CD1c-positive myeloid dendritic cell (primary cell): ENCODE data around the gene NR6A1.

Experiments used
- DNase-seq: peaks from one replicate; pipeline ENCODE4 v3.0.0-alpha.2; 2016; ENCODE audit errors: extremely low spot score

NR6A1 gene

DNA sequence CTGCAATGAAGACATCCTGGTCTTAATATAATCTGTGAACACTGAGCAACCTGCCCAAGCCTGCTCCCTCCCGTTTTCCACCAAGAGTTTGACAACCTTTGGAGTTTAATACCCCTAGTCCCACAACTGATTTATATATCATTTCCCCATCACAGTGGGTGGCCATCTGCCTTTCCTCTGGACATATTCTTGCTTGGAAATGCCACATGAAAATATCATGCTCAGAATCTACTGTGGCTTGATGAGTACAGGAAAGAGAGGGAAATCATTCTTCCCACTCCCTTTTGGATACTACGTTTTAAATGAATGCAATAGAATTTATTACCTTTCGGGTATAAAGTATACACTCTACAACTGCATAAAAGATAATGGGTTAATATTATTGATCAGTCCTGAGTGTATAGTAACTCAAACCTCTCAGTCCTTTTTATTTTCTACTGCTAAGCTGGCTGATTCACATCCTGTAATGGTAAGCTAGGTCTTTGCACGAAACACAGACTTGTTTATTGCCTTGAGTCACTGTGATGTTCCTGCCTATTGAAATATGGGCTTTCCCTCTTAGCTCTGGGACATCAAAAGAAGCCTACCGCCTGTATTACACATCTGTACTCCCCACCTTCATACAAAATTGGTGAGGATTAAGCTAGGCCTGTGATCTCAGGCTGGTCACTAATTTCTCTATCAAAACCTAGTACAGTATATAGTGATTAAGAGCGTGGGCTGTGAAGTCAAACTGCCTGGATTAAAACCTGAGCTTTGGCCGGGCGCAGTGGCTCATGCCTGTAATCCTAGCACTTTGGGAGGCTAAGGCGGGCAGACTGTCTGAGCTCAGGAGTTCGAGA lies 196.4 kb downstream of the NR6A1 start:
- DNase-seq, result no peak

DNA sequence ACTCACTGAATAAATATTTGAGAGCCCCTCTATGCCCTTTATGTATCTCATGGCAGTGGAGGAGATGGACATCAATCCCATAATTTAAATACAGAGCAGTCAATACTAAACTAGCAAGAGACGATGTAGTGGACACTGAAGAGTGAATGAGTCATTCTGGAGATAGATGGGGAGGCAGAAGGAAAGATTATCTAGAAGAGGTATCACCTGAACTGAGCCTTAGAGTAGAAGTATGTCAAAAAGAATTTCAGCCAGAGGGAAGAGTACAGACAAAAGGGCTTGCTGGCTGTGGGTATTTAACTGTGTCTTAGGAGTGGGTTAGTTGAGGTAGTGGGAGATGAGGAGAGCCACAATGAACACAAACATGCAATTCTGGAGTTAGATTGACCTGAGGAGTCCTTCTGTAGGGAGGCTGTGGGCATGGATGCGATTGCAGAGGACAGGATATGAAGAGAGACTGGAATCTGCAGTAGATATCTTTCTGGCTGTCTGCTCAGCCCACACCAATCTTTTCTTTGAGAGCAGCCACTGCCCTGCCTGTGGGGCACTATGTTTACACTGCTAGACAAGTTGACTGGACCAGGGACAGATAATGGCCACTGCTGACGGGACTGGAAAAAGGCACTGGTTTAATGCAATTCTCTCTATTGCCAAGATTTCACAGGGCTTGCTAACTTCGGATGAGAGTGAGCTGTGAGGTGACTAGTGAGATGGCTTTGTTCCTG lies 200.0 kb downstream of the NR6A1 start:
- no peak for DNase-seq

DNA sequence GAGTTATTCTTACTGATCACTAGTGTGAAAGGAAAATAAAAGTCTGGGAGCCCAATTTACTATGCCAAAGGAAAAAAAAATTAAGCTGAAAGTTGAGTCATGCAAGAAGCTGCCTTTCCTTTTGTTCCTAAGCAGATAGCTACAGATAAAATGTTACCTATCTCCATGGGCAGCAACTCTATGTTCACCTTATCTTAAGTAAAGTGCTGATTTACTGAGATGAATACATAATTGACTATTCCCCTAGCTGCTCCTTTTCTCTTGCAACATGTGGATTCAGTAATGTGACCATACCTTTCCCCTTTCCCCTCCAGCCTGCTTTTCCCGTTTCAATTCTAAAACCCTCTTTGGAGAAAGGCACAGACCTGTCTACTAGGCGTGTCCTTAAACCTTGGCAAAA lies 201.2 kb downstream of the NR6A1 start:
- DNase-seq, result no peak

DNA sequence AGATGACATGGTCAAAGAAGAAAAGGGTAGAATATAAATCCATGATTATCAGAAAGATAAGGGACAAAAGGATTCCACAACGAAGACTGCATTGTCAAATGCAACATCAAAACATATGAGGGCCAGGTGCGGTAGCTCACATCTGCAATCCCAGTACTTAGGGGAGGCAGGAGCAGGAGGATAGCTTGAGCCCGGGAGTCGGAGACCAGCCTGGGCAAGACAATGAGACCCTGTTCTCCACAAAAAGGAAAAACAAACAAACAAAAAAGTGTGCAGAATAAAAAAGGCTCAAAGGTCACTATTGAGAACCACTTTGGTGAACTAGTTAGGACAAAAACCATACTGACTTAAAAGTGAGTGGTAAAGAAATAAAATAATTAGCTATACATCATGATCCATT lies 203.7 kb downstream of the NR6A1 start:
- no peak for DNase-seq

DNA sequence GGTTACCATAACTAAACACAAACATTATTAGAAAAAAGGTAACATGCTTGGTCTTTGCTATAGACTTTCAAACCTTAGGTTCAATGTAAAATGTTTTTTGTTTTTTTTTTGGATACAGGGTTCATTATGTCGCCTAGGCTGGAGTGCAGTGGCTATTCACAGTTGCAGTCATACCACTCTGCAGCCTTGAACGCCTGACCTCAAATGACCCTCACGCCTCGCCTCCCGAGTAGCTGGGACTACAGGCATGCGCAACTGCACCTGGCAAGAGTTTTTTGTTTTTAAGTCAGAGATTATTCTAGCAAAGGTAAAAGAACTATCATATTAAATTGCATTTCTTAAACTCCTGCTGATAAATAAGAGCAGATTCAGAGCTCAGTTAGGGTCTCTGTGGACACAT lies 208.8 kb downstream of the NR6A1 start:
- no peak for DNase-seq

DNA sequence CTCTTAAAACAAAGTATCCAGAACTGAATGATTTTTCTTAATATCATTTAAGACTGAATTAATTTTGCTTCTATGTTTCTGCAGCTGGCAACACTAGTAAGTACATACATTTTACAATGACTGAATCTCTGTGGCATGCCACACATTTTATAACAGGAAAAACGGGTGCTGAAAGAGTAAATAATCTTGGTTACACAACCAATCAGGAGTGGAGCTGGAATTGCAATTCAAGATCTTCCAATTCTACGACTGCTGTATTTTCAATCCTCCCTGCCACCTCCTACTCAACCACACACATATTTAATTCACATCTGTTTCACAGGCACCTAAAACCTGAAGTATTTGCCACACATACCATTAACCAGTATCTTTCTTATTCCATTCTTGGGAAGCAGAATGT lies 211.2 kb downstream of the NR6A1 start:
- DNase-seq, result no peak

DNA sequence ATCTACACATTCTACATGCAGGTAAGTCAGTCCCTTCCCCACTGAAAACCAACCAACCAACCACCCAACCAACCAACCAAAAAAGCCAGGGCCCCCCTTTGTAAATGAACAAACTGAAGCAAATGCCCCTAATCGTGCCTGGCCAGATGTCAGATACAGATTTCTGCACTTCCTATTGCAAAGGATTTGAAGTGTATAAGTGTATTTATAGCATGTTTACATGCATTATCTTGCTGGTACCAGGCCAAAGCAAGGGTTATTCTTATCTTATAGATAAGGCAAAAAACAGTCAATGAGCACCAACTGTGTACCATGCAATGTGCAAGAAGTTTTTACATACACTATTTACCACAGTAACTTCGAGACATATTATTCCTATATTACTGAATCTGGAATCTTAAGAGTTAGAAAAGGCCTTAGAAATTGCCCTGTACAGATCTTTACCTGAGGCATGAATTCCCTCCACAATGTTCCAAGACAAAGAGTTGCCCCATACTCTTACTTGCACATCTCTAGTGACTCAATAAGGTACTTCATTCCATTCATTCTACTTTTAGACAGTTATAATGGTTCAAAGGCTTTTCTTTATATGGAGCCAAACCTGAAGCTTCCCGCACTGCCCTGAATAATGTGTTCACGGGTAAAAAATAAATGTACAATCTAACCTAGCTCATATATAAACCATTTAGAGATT lies 212.2 kb downstream of the NR6A1 start:
- no peak for DNase-seq

DNA sequence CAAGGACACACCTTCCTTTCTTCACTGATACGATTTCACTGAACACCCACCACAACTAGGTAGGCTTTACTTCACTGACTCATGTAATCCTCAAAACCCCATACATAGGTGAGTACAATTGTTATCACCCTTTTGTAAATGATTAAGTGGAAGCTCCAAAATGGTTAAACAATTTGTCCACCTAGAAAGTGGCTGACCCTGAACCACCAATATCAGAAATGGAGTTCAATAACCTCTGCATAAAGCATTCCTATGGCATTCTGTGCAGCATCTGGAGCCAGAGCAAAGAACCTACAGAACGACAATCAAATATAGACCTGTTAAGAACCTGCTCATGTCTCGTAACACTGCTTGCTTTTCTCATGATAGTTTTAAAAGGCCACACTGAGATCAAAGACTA lies 213.2 kb downstream of the NR6A1 start:
- no peak for DNase-seq

DNA sequence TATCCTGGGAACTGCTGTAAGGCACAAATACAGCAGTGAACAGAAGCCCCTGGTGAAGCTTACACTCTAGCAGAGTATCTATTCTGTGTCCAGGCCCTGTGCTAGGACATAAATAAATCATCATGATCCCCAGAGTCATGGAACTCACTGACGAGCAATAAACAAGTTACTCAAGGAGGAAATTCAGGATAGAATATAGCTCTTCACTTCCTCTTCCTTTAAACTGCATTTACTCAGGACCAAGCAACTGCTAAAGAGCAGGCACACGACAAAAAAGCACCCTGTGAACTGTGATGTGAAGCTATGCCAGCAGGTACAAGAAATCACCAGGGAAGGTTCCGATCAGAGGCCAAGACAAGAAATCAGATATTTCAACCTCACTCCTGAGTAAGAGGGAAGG lies 216.1 kb downstream of the NR6A1 start:
- DNase-seq, result no peak

DNA sequence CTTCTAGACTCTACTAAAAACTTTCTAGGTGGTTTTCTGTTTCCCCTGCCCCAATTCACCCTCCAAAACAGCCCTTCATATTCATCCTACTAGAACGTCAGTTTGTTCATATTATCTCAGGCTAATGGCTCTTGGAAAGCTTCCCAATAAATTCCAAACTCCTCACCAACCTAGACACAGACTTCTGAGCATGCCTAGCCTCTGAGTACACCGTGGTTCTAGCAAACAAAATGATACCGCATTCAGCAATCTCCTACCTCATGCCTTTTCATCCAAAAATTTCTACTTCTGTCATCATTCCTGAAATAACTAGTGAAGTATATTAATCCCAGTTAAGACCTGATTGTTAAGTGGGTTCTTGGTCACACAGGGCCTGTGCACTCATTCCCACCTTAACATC lies 217.4 kb downstream of the NR6A1 start:
- DNase-seq, result no peak

DNA sequence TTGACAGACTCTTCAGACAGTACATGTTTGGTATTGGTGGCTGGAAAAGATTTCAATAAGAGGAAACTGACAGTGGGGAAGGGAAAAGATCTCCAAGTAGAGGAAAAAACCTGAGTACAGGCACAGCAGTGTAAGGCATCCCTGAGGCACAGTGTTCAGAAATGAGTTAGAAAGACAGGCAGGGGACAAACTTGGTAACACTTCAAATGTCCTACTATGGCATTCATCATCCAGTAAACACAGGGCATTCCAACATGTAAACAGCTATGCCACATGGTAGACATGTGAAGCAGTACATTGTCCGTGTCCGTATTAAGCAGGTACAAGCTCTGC lies 218.9 kb downstream of the NR6A1 start:
- no peak for DNase-seq

DNA sequence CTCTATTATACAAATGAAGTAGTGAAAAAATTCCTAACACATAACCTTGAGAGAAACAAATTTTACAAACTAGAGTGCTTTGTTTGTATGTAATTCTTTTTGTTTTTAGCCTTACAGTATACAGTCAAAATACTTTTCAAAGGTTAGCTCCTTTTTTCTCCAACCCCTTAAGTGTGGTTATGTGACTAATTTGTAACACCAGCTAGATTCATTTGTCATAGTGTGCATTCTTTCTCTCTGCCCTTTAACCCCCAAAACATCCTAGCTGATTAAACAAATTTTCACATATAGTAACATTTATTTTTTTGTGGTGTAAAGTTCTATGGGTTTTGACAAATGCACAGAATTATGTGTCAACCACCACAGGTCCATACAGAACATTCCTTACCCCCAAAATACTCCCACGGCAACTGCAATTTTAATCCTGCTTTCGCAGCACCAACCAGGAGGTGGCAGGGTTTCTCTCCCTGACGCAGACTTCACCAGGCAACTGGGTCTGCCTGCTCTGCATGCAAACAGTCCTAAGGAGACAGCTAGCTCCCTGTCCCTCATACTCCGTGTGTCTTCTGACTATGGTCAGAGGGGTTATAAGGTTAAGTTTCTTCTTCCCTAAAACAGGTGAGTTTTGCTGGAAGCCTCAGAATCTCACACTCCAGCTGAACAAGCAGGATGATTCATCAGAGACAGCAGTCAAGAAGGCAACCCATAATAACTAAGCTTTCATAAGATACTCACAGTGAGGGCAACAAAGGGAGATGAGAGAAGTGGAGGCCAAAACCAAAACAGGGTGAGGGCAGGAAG lies 219.4 kb downstream of the NR6A1 start:
- no peak for DNase-seq

DNA sequence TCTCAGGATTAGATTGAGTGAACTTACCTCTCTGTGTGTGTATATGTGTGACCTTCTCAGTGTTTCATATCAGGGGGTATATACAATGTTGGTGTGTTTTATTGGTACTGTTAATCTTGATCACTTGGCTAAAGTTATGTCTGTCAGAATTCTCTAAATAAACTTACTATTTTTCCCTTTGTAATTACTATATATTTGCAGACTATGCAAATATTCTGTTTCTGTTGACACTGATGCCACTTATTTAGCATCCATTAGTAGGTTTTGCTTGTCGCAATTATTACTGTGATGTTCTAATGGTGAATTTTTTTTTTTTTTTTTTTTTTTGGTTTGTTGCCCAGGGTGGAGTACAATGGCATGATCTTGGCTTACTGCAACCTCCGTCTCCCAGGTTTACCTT lies 221.0 kb downstream of the NR6A1 start:
- no peak for DNase-seq

DNA sequence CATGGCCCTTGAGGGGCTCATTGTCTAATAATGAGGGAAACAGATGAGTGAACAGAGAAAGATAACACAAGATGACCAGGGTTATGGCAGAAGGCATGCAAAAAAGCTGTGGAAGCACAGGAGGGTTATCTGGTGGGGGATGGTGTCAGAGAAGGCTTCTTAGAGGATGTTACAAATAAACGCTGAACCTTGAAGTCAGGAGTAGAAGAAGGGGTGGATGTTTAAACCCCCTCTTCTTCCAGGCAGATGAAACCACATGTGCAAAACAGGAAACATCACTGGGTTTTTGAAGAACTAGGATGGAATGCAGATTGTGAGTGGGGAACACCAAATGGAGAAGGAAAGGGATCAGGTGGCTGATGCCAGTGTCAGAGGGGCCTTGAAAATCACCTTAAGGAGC lies 222.1 kb downstream of the NR6A1 start:
- no peak for DNase-seq

DNA sequence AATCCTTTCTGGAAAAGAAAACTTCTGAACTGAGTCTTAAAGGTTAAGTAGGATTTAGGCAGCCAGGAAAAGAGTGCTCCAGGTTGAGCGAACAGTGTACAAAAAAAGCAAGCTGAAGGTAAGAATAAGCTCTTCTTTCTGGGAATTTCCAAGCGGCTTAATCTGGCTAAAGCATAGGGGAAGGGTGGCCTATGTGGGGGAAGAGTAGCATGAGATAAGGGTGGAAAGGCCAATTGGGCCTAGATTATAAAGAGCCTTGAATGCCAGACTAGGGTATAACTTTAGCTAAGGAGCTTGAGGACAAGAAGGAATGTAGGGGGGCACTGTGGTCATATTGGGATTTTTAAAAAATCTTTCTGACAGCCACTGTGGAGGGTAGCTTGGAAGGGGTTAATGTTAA lies 226.6 kb downstream of the NR6A1 start:
- no peak for DNase-seq

DNA sequence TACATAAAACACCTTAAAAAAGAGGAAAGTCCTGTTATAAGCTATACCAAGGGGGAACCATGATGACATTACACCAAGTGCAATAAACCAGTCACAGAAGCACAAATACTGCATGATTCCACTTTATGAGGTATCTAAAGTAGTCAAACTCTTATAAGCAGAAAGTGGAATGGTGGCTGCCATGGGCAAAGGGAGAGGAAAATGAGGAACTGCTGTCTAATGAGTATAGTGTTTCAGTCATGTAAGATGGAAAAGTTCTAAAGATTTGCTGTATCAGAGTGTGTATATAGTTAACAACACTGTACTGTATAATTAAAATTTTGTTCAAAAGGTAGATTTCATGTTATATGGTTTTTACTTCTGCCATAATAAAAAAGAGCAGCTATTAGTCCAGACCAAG lies 229.3 kb downstream of the NR6A1 start:
- no peak for DNase-seq

DNA sequence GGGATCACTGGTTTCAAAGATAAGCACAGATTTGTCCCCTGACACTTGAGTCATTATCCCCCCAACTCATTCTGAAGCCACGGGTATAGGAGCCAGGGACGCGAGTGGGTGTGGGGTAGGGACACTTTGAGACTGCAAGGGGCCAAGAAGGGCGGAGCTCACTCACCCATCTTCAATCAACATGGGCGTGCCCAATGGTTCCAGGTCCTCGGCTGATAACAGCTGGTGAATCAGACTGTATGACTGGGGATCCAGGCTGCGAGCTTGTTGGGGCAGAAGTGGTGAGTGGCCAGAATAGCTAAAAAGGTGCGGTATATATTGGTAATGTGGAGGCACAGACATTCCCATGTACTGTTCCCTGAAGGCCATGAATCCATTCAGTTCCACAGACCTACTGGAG lies 233.2 kb downstream of the NR6A1 start:
- DNase-seq, result no peak

DNA sequence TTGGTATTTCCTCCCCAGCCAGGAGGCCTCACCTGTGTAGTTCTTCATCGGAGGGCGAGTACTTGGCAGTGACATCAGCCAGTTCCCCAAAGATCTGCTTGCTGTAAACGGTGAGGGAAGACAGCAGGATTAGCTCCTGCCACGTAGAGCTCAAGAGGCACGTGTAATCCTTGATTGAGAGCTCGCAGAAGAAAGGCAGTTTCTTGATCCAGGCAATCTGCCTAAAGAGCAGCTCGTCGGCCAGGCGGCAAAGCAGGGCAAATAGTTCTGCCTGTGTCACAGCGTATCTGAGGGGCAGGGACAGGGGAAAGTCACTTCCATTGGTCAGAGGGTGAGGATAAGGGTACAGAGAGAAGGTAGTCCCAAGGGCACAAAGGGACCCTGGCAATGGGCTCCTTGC lies 235.3 kb downstream of the NR6A1 start:
- no peak for DNase-seq

DNA sequence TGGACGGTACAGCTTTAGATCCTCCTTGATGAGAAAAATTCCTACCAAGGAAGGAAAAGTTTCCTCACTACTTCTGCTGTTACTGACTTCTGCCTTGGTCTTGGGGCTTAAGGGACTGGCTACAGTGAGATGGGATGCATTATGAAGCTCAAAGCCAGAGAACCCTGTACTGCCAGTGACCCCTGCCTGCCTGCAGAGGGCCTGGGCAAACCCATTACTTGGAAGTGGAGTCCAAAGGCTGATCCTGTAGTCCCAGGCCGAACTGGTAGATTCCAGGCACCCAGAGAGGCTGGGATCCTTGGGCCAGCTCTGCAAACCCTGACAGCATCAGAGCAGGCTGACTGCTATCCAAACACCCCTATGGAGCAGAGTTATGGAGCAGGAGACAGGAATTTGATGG lies 238.2 kb downstream of the NR6A1 start:
- no peak for DNase-seq

DNA sequence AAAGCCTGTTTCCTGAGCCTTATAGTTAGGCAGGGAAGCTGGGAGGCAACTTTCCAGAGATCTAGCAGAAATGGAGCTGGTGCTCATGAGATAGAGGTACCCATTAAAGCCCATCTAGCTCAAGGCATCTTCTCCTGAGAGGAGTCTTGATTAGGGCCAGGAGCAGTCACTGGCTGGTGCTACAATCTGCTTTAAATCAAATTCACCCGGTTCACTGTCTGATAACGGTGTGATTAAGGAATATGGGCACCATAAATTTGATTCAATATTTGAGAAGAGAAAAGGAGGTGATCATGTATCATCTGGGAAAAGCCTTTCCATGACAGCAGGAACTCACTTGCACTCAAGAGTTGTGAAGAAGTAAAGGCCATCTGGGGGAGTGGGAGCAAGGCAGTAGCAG lies 240.0 kb downstream of the NR6A1 start:
- DNase-seq, result no peak

DNA sequence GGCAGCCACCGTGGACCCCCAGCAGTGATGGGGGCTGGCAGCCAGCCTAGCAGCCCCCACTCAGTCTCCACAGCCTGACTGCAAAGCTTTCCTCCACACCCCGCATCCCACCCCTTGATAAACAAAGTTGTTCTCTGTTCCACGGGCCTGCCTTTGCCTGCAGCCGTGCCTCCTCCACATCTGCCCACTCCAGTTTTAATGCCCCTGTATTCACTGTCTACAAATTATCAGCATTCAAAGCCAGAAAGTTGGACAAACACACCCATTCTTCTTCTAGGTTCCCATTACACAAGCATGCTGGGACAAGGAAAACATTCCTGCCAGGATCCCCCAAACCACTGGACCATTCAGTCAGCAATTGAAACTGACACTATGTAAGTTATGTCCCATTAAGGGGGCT lies 240.9 kb downstream of the NR6A1 start:
- DNase-seq, result no peak

DNA sequence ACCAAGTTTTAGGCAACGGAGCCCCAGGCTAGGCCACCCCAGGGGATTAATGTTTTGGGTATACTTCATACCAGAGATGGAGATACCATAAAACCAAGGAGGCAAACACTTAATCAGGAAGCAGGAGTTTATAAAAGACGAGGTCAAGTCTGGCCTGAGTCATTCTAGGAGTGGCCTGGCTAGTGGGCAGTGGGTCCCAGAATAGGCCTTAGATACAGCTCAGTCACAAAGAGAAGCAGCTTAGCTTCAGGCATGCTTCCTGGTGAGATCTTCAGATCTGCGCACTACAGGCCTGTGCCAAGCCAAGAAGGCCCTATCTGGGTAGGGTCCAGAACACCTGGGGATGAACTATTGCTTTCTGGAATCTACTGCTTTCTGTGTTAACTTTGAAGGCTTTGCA lies 243.3 kb downstream of the NR6A1 start:
- no peak for DNase-seq
